K562 (cell line): ENCODE results near the gene AGK.

Experiments
- BACH1 ChIP-seq: fragments of 200-800 bp; sonication (Bioruptor generic); IDR thresholded peaks from 2 replicates; pipeline ENCODE4 v1.6.1; 2016; ENCODE audit warnings: missing genetic modification characterization, missing compliant biosample characterization
- CBX2 ChIP-seq: fragments of 200-600 bp; sonication (generic); IDR thresholded peaks from one replicate; pipeline ENCODE4 v1.6.1; 2012; ENCODE audit warnings: mild to moderate bottlenecking, low read length, inconsistent platforms; ENCODE audit not compliant: insufficient read depth, poor library complexity, severe bottlenecking
- CTBP1 ChIP-seq: fragments of 450-650 bp; IDR thresholded peaks from 2 replicates; pipeline ENCODE4 v1.6.1; 2016; ENCODE audit warnings: borderline replicate concordance
- FOXM1 ChIP-seq, 2 experiments: fragments of 450-650 bp in 1 of 2; sonication (generic) in 1 of 2; formaldehyde crosslinking in 1 of 2; IDR thresholded peaks; 2 replicates each; pipeline versions ENCODE4 v1.6.1 to v1.9.0; 2017 to 2022; ENCODE audit warnings: low read depth in 2 of 2, mild to moderate bottlenecking in 2 of 2, missing genetic modification reagents in 1 of 2, moderate library complexity in 1 of 2
- NCOA6 ChIP-seq: fragments of 450-650 bp; IDR thresholded peaks from 2 replicates; pipeline ENCODE4 v1.6.1; 2017; ENCODE audit warnings: mild to moderate bottlenecking
- NFYB ChIP-seq: IDR thresholded peaks from 2 replicates; pipeline ENCODE4 v1.6.1; 2011; ENCODE audit warnings: mild to moderate bottlenecking, moderate library complexity; ENCODE audit not compliant: insufficient read length; ENCODE audit errors: extremely low read depth
- POLR2AphosphoS5 ChIP-seq: IDR thresholded peaks from 2 replicates; pipeline ENCODE4 v1.6.1; 2011; ENCODE audit warnings: mild to moderate bottlenecking, low read depth, low read length, moderate library complexity; ENCODE audit not compliant: control insufficient read depth, insufficient read depth
- STAT6 ChIP-seq: sonication (generic); formaldehyde crosslinking; IDR thresholded peaks from 2 replicates; pipeline ENCODE4 v1.8.1; 2023; ENCODE audit warnings: mild to moderate bottlenecking, missing genetic modification reagents
- TAF1 ChIP-seq: IDR thresholded peaks from 2 replicates; pipeline ENCODE4 v1.6.1; 2011; ENCODE audit warnings: mild to moderate bottlenecking, low read length, moderate library complexity; ENCODE audit not compliant: insufficient read depth, control insufficient read depth, severe bottlenecking; ENCODE audit errors: extremely low read depth
- TF ChIP-seq, protein P1 (sequence below), 3 experiments: IDR thresholded peaks in 2 of 3; conservative IDR thresholded peaks in 1 of 3; 2 replicates each; pipeline ENCODE4 v1.5.1; 2011 to 2012; ENCODE audit warnings: low read length in 3 of 3, mild to moderate bottlenecking in 3 of 3, control low read depth in 2 of 3, improper control_type of control experiment in 1 of 3, inconsistent platforms in 1 of 3, low read depth in 1 of 3, mixed read lengths in 1 of 3, moderate library complexity in 1 of 3; ENCODE audit not compliant: insufficient read depth in 2 of 3

DNA sequence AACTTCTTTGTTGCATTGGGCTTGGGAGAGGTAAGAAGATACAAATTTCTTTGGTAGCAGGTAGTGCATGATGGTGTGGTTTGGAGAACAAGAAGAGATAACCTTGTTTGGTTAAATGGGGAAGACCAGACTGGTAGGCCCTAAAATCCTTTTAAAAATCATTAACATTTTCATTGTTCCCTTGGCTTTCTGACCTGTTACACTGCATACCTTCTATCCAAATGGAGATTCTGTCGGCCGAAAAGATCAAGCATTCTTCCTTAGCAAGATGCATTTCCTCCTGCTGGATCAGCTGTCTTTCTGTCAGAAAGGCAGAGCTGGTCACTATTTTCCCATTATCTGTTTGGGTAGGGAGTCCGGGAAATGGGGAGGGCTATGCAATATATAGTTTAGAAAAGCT lies 33.7 kb downstream of the AGK start:
- no peak for TF ChIP-seq POLR2AphosphoS5
- no peak for TF ChIP-seq FOXM1 (IDR thresholded peaks at IDR 0.05; ENCODE audit: low read depth)
- no peak for TF ChIP-seq FOXM1 (CRISPR knock-in tag; IDR thresholded peaks at IDR 0.05; ENCODE audit: low read depth)
- TF ChIP-seq CBX2: no peak
- TF ChIP-seq, protein P1, sequence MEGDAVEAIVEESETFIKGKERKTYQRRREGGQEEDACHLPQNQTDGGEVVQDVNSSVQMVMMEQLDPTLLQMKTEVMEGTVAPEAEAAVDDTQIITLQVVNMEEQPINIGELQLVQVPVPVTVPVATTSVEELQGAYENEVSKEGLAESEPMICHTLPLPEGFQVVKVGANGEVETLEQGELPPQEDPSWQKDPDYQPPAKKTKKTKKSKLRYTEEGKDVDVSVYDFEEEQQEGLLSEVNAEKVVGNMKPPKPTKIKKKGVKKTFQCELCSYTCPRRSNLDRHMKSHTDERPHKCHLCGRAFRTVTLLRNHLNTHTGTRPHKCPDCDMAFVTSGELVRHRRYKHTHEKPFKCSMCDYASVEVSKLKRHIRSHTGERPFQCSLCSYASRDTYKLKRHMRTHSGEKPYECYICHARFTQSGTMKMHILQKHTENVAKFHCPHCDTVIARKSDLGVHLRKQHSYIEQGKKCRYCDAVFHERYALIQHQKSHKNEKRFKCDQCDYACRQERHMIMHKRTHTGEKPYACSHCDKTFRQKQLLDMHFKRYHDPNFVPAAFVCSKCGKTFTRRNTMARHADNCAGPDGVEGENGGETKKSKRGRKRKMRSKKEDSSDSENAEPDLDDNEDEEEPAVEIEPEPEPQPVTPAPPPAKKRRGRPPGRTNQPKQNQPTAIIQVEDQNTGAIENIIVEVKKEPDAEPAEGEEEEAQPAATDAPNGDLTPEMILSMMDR (IDR thresholded peaks at IDR 0.05 in 2 of 3, conservative IDR thresholded peaks at IDR 0.05 in 1 of 3; ENCODE audit: insufficient read depth in 2 of 3, low read depth in 1 of 3, low read length in 3 of 3): no peak
- no peak for TF ChIP-seq STAT6 (CRISPR knock-in tag)
- no peak for TF ChIP-seq BACH1 (tag)
- no peak for TF ChIP-seq NCOA6
- TF ChIP-seq CTBP1: no peak
- TF ChIP-seq TAF1: no peak
- no peak for TF ChIP-seq NFYB
